Activated CD4-positive, alpha-beta T cell treated with anti-CD3 and anti-CD28 coated beads, Interleukin-2, amount 10 ng/mL, durations not matched to agents 24 days and 14 days (primary cell): ENCODE data around the gene DNAJC18. TPM values are rescaled to one million over a fixed set of nuclear protein-coding genes. Genes with fewer than 3 reads are reported as not detected.

ENCODE experiments used
- DNase-seq: peaks from one replicate; pipeline ENCODE4 v3.0.0; 2022
- H3K27ac Mint-ChIP-seq: one replicate; pipeline ENCODE4 v1.8.0; 2022; ENCODE audit warnings: mild to moderate bottlenecking, mixed read lengths
- H3K27me3 Mint-ChIP-seq: one replicate; pipeline ENCODE4 v1.8.0; 2022; ENCODE audit warnings: mixed read lengths
- H3K36me3 Mint-ChIP-seq: one replicate; pipeline ENCODE4 v1.8.0; 2022; ENCODE audit warnings: low read depth, mild to moderate bottlenecking, mixed read lengths
- H3K4me1 Mint-ChIP-seq: one replicate; pipeline ENCODE4 v1.8.0; 2021; ENCODE audit warnings: mixed read lengths
- H3K4me3 Mint-ChIP-seq: one replicate; pipeline ENCODE4 v1.8.0; 2022; ENCODE audit warnings: mild to moderate bottlenecking, moderate library complexity, mixed read lengths
- H3K9me3 Mint-ChIP-seq: one replicate; pipeline ENCODE4 v1.8.0; 2021; ENCODE audit warnings: mixed read lengths
- intact Hi-C: fragments of 100-400 bp; cut with micrococcal nuclease; formaldehyde crosslinking; loops from one replicate; pipeline ENCODE4 v1.15.1; 2023
- total RNA-seq: library from RNA; stranded (reverse); gene quantifications from 2 replicates; pipeline ENCODE4 v1.2.3, GENCODE V29; 2022

The DNAJC18 gene
- total RNA-seq, 1 donor from 2014 or later = 34.2 TPM

DNA sequence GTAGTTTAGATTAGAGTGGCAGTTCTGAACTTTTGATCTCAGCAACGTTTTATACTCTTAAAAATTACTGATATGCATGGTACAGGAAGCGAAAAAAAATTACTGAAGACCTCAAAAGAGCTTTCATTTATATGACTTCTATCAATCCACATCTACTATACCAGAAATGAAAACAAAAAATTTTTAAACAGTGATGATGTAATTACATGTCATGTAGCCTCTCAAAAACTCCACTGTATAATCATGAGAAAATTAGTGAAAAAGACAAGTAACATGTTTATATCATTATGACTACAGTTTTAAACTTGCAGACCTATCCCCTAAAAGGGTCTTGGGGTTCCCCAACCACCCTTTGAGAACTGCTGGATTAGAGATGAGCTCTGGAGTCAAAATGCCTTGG is 9.3 kb downstream of the DNAJC18 start:
- DNase-seq = no peak
- Mint-ChIP-seq H3K9me3 (no peaks in the 10 kb centered on the region), H3K4me3 (no peak overlapping the region), H3K27me3 (no peaks in the 10 kb centered on the region), H3K36me3 (peaks cover 41% of the 10 kb centered on the region), H3K27ac (peak overlapping the region; percentile 15), H3K4me1 (peaks cover 8% of the 10 kb centered on the region)
- intact Hi-C loops = no loop called here

DNA sequence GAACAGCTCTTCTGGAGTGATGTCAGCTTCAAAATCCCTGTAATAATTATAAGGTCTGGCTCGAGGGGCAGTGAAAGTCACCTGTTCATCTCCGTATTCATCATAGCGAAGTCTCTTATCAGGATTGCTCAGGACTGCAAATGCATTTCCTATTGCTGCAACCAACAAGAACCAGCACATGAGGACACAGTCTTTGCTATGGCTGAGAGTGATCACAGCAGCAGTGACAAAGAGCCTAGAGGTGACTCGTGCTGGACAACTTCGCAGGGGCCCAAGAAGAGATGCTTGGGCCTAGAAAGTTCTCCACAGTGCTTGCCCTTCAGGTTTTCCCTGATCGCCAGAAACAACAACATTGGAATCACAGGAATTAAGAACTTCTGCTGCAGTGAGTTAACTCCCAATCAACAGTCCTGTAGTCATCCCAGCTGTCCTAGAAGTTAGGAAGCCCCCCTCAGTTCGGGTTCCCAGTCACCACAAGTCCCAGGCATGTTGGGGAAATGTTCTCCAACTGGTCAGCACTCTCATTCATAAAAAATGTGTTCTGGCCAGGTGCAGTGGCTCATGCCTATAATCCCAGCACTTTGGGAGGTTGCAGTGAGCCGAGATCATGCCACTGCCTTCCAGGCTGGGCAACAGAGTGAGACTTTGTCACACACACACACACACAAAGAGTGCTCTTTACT is 13.0 kb downstream of the DNAJC18 start:
- Mint-ChIP-seq H3K9me3 (no peaks in the 10 kb centered on the region), H3K4me1 (peaks cover 24% of the 10 kb centered on the region), H3K4me3 (no peak overlapping the region), H3K27me3 (no peaks in the 10 kb centered on the region), H3K36me3 (peaks cover 42% of the 10 kb centered on the region), H3K27ac (no peak overlapping the region)
- intact Hi-C loops = no loop called here
- no peak for DNase-seq

DNA sequence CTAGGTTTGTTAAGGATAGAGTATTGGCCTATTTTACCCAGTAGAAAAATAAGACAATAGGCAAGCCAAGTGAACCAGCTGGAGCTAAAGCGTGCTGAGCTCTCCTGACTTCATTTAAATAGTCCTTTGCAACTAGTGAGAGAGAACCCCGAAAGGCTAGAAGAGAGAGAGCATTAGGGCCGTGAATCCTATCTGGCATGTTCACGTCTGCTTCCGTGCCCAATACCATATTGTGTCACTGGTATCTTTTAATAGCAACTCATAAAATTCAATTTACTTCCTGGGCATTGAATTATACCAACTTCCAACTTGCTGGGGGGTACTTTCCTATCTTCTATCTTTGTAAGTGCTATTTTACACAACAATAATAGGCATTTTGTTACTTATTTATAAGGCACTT is 13.8 kb downstream of the DNAJC18 start:
- Mint-ChIP-seq H3K27me3 (no peaks in the 10 kb centered on the region), H3K4me3 (no peak overlapping the region), H3K36me3 (peaks cover 44% of the 10 kb centered on the region), H3K9me3 (no peaks in the 10 kb centered on the region), H3K4me1 (peaks cover 28% of the 10 kb centered on the region), H3K27ac (no peak overlapping the region)
- DNase-seq = no peak
- intact Hi-C loops = no loop called here

DNA sequence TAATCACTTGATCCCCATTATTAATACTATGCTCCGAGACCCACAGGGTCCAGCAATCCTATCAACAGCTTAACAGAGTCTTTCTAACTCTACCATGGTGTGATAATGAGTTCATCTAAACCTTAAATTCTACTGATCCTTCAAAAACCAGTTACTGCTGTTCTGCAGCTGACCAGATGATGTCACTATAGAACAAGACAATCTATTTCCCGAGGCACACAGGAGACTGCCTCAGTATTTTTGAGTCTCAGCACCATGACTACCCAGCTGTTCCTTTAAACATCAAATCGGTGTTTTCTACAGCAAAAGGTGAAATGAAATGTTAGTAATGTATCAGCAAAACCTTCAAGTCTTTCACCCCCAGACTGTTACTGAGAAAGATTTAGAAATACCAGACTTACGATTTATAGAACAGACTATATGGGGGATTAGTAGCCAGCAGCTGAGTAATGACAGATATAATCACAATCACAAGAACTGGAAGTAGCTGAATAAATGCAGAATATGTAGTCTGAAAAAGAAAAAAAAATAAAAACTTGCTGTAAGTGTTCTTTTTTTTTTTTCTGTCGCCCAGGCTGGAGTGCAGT is 16.9 kb downstream of the DNAJC18 start:
- intact Hi-C loops = loop anchor here (1.0 to 2.0 kb wide), 5 partner anchors 8 to 91 kb away; partner anchors contain the start of genes DNAJC18 and STING1
- peaks cover 32% of the 10 kb centered on the region for H3K4me1 Mint-ChIP-seq
- no peak overlapping the region for H3K4me3 Mint-ChIP-seq
- peak overlapping the region; percentile 62 for H3K27ac Mint-ChIP-seq
- peak; percentile 91 for DNase-seq
- peaks cover 49% of the 10 kb centered on the region for H3K36me3 Mint-ChIP-seq
- H3K9me3 Mint-ChIP-seq = no peaks in the 10 kb centered on the region
- no peaks in the 10 kb centered on the region for H3K27me3 Mint-ChIP-seq

DNA sequence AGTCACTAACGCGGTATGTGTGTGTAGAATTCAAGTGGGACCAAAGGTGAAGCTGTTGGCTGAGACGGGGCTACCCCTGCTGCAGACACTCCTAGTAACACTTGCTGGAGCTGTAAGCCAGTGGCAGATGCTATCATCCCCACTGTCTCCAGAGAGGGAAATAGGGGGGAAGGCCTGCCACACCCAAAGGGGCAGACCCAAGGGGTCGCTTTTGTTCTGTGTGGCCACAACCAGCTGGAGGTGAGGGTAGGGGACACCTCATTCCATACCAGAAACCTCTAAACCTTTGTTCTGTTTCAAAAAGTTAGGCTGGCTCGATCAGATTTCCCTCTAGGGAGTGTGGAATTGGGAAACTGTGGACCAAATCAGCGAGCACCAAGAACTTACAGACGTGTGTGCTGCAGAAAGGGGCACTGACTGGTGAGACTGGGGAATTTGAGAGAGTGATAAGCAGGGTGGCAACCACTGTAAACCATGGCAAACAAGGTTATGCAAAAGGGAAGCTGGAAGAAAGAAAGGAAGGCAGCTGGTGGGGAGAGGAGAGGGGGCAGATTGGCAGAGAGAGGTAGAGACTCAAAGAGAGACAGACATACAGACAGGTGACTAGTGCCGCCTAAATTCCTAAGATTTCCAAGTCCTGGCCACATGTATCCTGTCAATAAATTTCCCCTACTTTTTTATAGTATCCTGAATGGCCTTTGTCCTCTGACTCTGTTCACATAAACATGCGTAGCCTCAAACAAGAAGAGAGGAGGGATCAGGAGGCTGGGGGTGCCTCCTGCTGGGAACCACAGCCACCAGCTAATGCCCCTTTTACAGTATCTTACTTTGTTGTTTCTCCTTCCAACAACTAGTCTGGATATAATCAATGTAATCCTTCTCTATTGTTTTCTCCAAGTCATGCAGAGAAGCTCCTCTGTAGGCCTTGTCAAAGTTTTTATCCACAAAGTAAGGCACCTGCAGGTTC is 19.8 kb downstream of the DNAJC18 start:
- H3K27ac Mint-ChIP-seq = peak overlapping the region; percentile 4
- H3K4me1 Mint-ChIP-seq = peaks cover 56% of the 10 kb centered on the region
- no peaks in the 10 kb centered on the region for H3K9me3 Mint-ChIP-seq
- peaks cover 45% of the 10 kb centered on the region for H3K36me3 Mint-ChIP-seq
- no peak for DNase-seq
- no peak overlapping the region for H3K4me3 Mint-ChIP-seq
- intact Hi-C loops = no loop called here
- H3K27me3 Mint-ChIP-seq = no peaks in the 10 kb centered on the region

DNA sequence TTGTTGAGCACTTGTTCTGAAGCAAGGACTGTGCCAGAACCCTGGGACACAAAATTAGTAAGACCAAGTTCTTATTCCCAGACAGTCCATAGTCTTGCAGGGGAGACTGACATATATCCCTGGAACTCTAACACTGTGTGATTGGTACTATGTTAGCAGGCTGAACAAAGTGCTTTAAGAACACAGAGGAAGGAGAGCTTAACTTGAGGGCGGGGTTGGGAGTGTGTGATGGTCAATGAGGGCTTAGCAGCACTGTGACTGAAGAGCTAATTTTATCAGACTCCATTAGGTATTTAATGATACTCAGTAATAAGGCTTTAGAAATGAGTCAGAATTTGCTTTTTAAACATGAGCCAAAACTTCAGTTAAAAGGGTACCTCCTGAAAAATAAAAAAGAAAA is 20.5 kb downstream of the DNAJC18 start:
- Mint-ChIP-seq H3K4me3 (no peak overlapping the region), H3K27me3 (no peaks in the 10 kb centered on the region), H3K9me3 (no peaks in the 10 kb centered on the region), H3K36me3 (peaks cover 39% of the 10 kb centered on the region), H3K4me1 (peaks cover 58% of the 10 kb centered on the region), H3K27ac (peak overlapping the region; percentile 69)
- DNase-seq = no peak
- intact Hi-C loops = no loop called here

DNA sequence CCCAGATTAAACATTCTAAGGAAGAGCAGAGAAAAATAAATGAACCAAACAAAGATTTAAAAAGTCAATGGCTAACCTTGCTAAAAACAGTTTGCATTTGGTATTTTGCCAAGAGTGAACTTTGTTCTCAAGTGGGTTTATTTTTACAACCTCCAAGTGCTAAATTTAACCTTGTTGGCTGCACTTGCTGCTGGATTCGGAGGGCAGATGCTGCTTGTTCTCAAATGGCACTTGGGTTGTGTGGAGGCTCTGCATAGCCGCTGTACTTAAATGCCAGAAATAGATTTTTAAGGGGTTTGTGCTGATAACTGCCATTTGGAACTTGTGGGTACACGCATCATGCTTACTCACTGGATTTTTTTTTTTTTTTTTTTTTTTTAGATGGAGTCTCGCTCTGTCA is 22.1 kb downstream of the DNAJC18 start:
- H3K9me3 Mint-ChIP-seq = no peaks in the 10 kb centered on the region
- H3K27me3 Mint-ChIP-seq = no peaks in the 10 kb centered on the region
- peak overlapping the region; percentile 95 for H3K27ac Mint-ChIP-seq
- no peak overlapping the region for H3K4me3 Mint-ChIP-seq
- intact Hi-C loops = no loop called here
- peaks cover 42% of the 10 kb centered on the region for H3K36me3 Mint-ChIP-seq
- peaks cover 63% of the 10 kb centered on the region for H3K4me1 Mint-ChIP-seq
- DNase-seq = no peak

DNA sequence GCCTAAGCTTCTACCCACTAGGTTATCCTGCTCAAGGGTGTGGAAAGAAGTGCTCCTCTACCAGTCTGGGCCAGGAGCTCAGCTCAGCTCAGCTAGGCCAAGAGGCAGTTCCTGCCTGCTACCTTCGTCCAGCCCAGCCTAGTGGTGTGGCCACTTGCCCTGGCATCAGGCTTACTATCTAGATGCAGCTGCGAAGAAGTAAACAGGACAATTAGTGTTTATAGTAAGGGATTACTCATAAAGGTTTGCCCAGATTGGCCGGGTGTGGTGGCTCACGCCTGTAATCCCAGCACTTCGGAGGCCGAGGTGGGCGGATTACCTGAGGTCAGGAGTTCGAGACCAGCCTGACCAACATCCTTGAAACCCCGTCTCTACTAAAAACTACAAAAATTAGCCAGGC is 22.7 kb downstream of the DNAJC18 start:
- Mint-ChIP-seq H3K4me3 (peak overlapping the region; percentile 22), H3K9me3 (no peaks in the 10 kb centered on the region), H3K4me1 (peaks cover 62% of the 10 kb centered on the region), H3K27ac (peak overlapping the region; percentile 95), H3K36me3 (peaks cover 43% of the 10 kb centered on the region), H3K27me3 (no peaks in the 10 kb centered on the region)
- DNase-seq = no peak
- intact Hi-C loops = no loop called here

DNA sequence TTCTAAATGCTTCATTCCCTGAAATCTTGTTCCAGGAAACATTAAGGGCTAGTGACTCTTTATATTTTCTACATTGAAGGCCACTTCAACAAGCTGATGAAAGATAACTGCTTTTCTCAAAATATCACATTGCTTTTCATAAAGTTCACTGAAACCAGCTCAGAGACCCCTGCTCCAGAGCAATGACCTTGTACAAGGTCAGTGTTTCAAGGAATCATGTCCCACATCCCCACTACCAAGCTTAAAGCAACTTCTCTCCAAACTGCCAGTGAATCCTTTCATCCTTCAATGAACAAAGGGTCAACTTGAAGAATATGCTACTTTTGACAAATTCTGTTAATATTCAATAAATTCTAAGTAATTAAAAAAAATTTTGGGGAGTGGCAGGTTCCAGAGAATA is 23.5 kb downstream of the DNAJC18 start:
- peak overlapping the region; percentile 95 for H3K27ac Mint-ChIP-seq
- DNase-seq = no peak
- peaks cover 43% of the 10 kb centered on the region for H3K36me3 Mint-ChIP-seq
- intact Hi-C loops = loop anchor here (1.0 to 2.0 kb wide), 5 partner anchors 23 to 221 kb away; partner anchors contain the start of gene UBE2D2
- peak overlapping the region; percentile 64 for H3K4me3 Mint-ChIP-seq
- H3K9me3 Mint-ChIP-seq = no peaks in the 10 kb centered on the region
- H3K27me3 Mint-ChIP-seq = no peaks in the 10 kb centered on the region
- H3K4me1 Mint-ChIP-seq = peaks cover 62% of the 10 kb centered on the region

DNA sequence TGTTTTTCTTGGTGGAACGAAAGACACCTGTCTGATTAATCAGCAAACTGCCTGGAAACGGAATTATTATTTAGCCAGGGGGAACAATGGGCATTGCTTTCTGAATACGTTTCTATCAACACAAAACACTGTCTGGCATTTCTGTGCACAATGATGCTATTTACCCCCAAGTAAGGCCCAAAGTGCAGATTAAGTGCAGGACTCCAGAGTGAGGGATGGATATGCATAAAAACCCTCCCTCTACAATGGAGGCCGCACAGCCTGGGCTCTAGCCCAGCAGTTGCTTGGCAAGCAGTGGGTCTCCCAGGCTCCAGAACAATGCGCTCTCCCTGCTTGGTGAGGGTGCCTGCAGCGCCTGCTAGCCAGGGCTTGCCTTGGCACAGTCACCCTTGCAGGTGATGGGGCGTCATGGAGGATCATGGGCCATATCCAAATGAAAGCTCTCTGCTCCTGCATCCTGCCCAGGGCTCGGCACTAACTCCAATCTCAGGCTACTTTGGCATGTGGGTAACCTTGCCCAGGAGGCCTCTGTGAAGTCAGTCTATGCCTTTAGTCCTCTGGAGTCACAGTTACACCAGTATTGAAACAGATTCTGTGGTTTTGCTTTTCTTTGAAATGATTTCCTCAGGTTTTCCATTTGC is 24.0 kb downstream of the DNAJC18 start:
- intact Hi-C loops = loop anchor here (1.0 to 2.0 kb wide), 5 partner anchors 22 to 221 kb away; partner anchors contain the start of gene UBE2D2
- peaks cover 40% of the 10 kb centered on the region for H3K36me3 Mint-ChIP-seq
- H3K27ac Mint-ChIP-seq = peak overlapping the region; percentile 95
- peak overlapping the region; percentile 64 for H3K4me3 Mint-ChIP-seq
- peaks cover 60% of the 10 kb centered on the region for H3K4me1 Mint-ChIP-seq
- no peaks in the 10 kb centered on the region for H3K27me3 Mint-ChIP-seq
- no peaks in the 10 kb centered on the region for H3K9me3 Mint-ChIP-seq
- DNase-seq = peak; percentile 81

DNA sequence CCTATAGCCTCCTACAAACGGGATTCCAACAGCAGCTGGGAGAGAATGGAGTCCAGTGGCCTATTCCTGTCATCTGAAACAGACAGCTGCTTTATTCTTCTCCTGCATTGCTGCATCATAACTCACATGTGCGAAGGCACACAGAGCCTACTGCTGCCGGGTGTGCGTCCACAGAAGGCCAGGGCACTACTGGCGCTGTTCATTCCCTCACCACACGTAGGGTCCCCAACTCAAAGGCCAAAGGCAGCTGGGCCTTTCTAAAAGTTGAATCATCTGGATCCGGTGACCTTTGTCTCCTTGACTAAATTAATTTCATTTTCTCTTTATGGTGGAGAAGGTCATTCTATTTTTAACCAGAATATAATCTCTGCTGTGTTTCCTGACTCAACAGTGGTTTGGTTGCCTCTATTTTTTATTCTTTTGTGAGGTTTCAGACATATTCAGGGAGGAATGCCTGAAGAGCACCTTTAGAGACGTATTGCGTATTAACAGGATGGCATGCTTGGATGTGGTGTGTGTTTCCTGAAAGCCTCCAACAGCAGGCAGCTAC is 24.7 kb downstream of the DNAJC18 start:
- Mint-ChIP-seq H3K4me3 (peak overlapping the region; percentile 64), H3K36me3 (peaks cover 37% of the 10 kb centered on the region), H3K27me3 (no peaks in the 10 kb centered on the region), H3K27ac (peak overlapping the region; percentile 95), H3K4me1 (peaks cover 62% of the 10 kb centered on the region), H3K9me3 (no peaks in the 10 kb centered on the region)
- intact Hi-C loops = loop anchor here (1.0 to 2.0 kb wide), 10 partner anchors 8 to 222 kb away; partner anchors contain the start of genes DNAJC18, SPATA24 and UBE2D2
- DNase-seq = no peak

DNA sequence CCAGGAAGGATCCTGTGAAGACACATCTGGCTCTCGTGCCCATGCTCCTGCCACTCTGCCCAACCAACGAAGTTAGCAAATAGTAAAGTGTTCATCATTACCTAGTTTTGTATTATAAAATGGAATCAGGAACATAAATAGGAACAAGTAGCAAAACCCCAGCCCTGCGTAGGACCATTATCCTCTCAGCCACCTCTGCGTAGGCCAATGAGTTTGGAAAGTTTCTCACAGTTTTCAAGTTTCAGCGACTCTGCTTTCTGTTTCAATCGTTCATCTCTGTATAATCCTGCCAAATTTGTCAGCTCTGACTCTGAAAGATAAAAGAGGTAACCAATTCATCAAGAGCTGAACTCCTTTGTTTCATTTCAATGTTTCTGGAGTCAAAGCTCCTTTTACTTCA is 25.4 kb downstream of the DNAJC18 start:
- H3K9me3 Mint-ChIP-seq = no peaks in the 10 kb centered on the region
- H3K4me1 Mint-ChIP-seq = peaks cover 61% of the 10 kb centered on the region
- H3K27me3 Mint-ChIP-seq = no peaks in the 10 kb centered on the region
- DNase-seq = peak; percentile 74
- intact Hi-C loops = loop anchor here (1.0 to 2.0 kb wide), 8 partner anchors 8 to 223 kb away; partner anchors contain the start of genes DNAJC18, SPATA24 and UBE2D2
- peak overlapping the region; percentile 64 for H3K4me3 Mint-ChIP-seq
- H3K27ac Mint-ChIP-seq = peak overlapping the region; percentile 95
- H3K36me3 Mint-ChIP-seq = peaks cover 32% of the 10 kb centered on the region

DNA sequence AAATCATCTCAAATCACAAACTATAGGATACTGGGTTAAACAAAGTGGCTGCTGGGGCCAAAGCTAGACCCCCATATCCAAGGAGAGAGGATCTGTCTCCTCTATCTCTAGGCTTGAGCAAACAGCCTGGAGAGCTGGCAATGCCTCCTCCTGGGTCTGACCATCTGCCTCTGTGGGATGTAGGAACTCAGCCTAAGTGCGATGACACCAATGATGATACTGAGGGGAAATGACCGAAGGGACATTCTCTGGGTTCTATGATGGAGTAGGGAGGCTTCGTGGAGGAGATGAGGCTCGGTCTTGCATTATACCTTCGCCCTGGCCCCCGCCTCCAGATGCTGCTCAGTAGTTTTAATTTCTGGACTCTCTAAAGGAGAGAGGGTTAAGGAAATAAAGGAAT is 26.2 kb downstream of the DNAJC18 start:
- Mint-ChIP-seq H3K9me3 (no peaks in the 10 kb centered on the region), H3K4me3 (peak overlapping the region; percentile 64), H3K27ac (peak overlapping the region; percentile 95), H3K36me3 (peaks cover 25% of the 10 kb centered on the region), H3K27me3 (no peaks in the 10 kb centered on the region), H3K4me1 (peaks cover 53% of the 10 kb centered on the region)
- no peak for DNase-seq
- intact Hi-C loops = no loop called here
